GM12801 (cell line): ENCODE data around the gene CCNG1.

ENCODE experiments used
- TF ChIP-seq, protein P1 (sequence below): IDR thresholded peaks from one replicate; pipeline ENCODE4 v1.5.1; 2011; ENCODE audit warnings: control low read depth; ENCODE audit not compliant: insufficient read length; ENCODE audit errors: extremely low read depth

CCNG1 gene

DNA sequence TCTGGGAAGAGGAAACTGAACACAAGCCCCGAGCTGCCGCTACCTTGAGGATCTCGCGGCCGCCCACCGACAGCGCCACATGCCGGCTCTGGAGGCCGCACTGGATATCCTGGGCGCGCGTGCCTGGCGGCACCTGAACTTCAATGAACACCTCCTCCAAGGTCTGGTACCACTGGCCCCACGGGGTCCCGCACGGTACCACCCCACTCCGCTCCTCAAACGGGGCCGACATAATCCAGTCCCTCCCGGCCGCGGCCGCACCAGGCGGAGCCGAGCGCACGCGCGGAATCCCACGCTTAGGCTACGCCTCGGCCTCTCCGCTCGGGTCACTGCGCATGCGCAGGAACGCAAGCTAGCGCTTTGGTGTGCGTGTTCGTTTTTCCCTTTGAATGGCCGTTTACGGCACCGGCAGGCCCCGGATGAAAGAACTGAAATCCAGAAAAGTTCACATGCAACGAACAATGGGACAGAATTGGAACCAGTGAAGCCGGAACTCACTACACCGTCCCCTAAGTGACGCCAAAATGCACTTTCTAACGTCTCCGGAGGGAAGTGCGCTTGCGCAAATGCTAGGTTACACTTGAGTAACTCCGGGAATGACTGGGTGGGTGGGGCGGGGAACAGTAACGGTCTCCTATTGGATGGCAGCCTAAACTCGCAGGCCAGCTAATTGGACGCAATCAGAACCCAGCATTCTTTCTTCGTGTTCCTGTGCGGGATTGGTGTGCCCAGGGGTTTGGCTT lies 22.6 kb downstream of the CCNG1 start, which contains the start of gene NUDCD2:
Gene NUDCD2, minus strand, starts transcription at position 284 of the 743 bp plus-strand sequence. Its CDS starts 52 bp downstream, at position 232.
- TF ChIP-seq, protein P1, sequence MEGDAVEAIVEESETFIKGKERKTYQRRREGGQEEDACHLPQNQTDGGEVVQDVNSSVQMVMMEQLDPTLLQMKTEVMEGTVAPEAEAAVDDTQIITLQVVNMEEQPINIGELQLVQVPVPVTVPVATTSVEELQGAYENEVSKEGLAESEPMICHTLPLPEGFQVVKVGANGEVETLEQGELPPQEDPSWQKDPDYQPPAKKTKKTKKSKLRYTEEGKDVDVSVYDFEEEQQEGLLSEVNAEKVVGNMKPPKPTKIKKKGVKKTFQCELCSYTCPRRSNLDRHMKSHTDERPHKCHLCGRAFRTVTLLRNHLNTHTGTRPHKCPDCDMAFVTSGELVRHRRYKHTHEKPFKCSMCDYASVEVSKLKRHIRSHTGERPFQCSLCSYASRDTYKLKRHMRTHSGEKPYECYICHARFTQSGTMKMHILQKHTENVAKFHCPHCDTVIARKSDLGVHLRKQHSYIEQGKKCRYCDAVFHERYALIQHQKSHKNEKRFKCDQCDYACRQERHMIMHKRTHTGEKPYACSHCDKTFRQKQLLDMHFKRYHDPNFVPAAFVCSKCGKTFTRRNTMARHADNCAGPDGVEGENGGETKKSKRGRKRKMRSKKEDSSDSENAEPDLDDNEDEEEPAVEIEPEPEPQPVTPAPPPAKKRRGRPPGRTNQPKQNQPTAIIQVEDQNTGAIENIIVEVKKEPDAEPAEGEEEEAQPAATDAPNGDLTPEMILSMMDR: no peak

DNA sequence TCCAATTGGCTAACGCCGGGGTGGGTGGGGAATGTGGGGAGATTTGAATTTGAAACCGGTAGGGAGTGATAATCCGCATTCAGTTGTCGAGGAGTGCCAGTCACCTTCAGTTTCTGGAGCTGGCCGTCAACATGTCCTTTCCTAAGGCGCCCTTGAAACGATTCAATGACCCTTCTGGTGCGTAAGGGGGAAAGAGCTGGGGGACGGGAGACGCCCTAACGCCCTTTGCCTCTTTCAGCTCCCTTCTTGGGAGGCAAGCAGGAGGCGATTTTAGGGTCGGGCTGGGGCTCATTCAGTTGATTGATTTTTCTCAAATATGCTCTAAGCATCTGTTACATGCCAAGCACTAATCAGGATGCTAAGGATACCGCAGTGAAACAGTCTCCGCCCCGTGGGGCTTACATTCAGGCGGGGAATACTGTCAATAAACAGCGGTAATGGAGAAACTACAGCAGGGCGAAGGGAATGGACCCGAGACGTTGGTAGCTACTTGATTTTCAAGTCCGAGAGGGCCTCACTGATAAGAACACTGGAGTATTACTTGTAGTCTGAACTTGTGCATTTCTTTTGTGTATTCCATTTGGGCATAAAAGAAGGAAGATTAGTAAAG lies 23.3 kb downstream of the CCNG1 start, which contains the start of gene HMMR:
Gene HMMR, plus strand, starts transcription at position 71 of the 610 bp plus-strand sequence. Its CDS starts 61 bp downstream, at position 132.
- TF ChIP-seq, protein P1: no peak

DNA sequence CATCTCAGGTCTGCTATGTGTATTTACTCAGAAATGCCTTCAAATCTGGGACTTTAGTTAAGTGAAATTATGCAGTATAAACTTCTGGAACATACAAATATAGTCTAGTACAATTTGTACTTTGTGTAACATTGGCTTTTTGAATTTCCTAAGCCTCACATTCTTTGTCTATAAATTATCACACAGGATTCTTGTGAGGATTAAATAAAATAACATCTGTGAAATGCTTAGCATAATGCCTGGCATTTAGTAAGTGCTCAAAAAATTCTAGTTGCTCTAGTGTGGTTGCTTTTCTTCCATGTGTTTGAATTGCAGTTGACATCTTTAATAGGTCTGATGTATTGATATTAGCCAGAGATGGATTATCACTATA lies 25.7 kb downstream of the CCNG1 start:
- TF ChIP-seq, protein P1: no peak

DNA sequence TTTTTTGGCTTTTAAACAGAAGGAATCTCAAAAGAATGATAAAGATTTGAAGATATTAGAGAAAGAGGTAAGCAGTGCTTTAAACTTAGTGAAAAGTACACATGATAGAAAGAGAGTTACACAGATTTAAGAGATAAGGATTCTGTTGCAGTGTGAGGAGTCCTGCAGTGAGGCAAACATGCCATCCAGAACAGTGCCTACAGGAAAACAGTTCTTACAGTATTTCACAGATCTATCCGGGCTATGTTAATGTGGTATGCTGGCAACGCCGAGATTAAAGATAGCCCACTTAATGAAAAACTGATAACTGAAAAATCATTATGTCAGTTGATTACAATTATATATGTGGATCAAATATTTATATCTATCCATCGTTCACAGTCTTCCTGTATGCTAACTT lies 30.3 kb downstream of the CCNG1 start:
- TF ChIP-seq, protein P1: no peak

DNA sequence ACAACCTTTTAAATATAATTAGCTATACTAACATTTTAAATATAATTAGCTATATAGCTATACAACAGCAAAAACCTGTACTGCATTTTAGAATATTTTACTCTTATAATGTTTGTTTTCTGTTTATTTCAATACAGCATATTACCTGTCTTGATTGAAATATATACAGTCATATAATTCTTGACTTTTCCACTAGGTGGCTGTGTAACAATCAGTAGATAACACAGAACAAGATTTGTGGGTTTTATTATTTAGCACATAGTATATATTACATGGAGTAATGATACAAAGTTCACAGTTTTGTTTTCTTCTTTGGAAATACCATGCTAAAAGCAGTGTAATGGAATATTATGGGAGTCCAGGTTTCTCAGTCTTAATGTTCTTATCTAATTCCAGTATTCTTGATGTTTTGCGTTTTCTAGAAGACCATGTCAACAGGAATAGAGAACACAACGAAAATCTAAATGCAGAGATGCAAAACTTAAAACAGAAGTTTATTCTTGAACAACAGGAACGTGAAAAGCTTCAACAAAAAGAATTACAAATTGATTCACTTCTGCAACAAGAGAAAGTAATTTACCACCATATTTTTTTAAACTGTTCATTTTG lies 36.3 kb downstream of the CCNG1 start:
- TF ChIP-seq, protein P1: no peak

DNA sequence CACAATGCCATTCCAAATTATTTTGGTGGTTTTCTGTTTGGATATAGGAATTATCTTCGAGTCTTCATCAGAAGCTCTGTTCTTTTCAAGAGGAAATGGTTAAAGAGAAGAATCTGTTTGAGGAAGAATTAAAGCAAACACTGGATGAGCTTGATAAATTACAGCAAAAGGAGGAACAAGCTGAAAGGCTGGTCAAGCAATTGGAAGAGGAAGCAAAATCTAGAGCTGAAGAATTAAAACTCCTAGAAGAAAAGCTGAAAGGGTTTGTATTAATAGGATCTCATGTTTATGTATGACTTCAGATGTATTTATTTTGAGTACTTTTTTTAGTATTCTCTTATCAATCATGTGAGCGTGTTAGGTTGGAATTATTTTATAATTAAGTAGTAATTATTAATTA lies 38.0 kb downstream of the CCNG1 start:
- TF ChIP-seq, protein P1: no peak
